ENCODE data around the gene CEP128.
"Not testable (repeated sequence)": the region's sequence is repeated elsewhere in the genome, so short reads cannot be mapped to it uniquely, and the experiment has no call there.

The CEP128 gene

GRCh38 chr14:80926397-80927082 lies 15.0 kb downstream of the CEP128 start:
- no peak overlapping the region for H3K4me3 ChIP-seq (ENCODE audit: low read depth, low read length)
- TF ChIP-seq, protein P1, sequence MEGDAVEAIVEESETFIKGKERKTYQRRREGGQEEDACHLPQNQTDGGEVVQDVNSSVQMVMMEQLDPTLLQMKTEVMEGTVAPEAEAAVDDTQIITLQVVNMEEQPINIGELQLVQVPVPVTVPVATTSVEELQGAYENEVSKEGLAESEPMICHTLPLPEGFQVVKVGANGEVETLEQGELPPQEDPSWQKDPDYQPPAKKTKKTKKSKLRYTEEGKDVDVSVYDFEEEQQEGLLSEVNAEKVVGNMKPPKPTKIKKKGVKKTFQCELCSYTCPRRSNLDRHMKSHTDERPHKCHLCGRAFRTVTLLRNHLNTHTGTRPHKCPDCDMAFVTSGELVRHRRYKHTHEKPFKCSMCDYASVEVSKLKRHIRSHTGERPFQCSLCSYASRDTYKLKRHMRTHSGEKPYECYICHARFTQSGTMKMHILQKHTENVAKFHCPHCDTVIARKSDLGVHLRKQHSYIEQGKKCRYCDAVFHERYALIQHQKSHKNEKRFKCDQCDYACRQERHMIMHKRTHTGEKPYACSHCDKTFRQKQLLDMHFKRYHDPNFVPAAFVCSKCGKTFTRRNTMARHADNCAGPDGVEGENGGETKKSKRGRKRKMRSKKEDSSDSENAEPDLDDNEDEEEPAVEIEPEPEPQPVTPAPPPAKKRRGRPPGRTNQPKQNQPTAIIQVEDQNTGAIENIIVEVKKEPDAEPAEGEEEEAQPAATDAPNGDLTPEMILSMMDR (IDR thresholded peaks at IDR 0.05; ENCODE audit: borderline replicate concordance, insufficient read depth, low read depth, low read length): no peak

DNA sequence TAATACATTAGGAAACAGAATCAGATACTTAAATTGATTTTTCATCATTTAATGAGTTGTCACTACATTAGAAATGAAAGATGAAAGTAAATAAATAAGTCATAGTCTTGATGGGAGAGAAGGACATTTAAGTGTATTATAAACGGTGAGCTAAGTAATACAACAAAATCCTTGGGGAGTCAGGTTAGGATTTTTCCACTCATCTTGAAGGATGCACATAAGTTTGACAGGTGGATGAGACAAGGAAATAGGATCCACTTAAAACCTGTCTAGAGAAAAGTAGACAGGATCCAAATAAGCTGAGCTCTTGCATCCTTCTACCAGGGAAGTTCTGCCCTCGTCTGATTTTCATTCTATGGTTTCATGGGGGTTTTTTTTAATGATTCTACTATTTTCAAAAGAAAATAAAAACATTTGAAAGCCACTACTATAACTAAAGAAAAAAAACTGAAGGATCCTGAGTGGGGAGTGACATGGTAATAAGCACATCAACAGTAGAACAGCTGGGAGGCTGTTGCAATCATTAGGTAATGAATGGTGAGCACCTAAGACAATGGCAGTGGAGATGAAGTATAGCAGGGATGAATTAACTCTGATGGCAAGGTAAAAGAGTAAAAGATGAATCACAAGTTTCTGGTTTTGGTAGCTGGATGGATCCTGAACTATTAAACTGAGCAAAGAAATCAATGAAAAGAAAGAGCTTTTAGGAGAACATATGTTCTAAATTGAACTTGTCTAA lies 17.0 kb downstream of the CEP128 start:
- TF ChIP-seq, protein P1 (IDR thresholded peaks at IDR 0.05; ENCODE audit: borderline replicate concordance, insufficient read depth, low read depth, low read length): no peak

DNA sequence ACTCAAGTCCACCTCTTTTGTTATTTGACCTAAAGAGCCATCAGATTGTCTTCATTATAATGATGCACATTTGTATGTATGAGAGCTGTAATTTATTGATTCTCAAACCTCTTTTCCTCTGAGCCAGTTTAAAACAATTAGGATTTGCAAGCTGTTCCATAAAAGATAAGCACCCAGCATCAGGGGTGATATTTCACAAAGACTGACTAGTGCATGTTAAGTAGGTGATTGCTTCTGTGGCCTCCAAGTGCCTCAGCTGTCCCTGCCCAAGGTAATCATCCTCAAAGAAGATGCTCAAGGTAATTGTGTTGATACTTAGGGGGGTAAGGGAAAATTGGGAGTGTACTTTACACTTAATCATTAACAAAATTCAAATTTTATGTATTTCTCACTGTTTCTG lies 18.2 kb downstream of the CEP128 start:
- H3K4me3 ChIP-seq (ENCODE audit: low read depth, low read length): no peak overlapping the region
- TF ChIP-seq, protein P1 (IDR thresholded peaks at IDR 0.05; ENCODE audit: borderline replicate concordance, insufficient read depth, low read depth, low read length): no peak

More for the DNA sequence above, 17.0 kb downstream of the CEP128 start:
- no peak overlapping the region for H3K4me3 ChIP-seq (ENCODE audit: low read depth, low read length)

- no peak overlapping the region for H3K4me3 ChIP-seq (ENCODE audit: low read depth, low read length)
- TF ChIP-seq, protein P1 (IDR thresholded peaks at IDR 0.05; ENCODE audit: borderline replicate concordance, insufficient read depth, low read depth, low read length): no peak
Measured at GRCh38 chr14:80919622-80920021, 21.9 kb downstream of the CEP128 start.

DNA sequence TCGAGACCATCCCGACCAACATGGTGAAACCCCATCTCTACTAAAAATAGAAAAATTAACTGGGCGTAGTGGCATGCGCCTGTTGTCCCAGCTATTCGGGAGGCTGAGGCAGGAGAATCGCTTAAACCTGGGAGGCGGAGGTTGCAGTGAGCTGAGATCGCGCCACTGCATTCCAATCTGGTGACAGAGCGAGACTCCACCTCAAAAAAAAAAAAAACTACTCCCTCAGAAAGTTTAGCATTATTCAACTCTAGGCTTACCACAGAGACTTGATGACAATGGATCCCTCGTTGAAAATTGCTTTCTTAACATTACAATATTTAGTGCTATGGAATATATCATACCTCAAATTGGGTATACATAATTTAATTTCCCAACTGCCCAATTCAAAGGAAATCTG lies 29.5 kb downstream of the CEP128 start:
- not testable (repeated sequence) for H3K4me3 ChIP-seq (ENCODE audit: low read depth, low read length)

DNA sequence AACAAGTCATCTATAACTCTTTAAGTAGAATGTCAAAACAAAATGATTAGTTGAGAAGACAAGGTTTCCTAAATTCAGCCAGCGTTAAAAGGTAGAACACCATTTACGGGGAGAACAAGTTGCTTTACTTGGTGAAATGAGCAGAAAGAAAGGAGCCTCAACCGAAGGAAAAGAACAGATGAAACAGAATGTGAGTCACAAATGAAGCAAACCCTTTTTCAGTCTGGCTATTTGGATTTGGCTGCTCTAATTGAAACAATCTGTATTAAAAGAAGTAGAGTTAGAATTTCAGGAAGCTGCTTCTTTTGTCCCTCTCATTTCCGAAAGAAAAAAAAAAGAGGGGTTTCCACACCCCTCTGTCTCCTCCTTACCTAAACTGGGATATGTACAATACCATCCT lies 34.6 kb downstream of the CEP128 start:
- TF ChIP-seq, protein P1 (IDR thresholded peaks at IDR 0.05; ENCODE audit: borderline replicate concordance, insufficient read depth, low read depth, low read length): no peak
- H3K4me3 ChIP-seq (ENCODE audit: low read depth, low read length): no peak overlapping the region

- no peak overlapping the region for H3K4me3 ChIP-seq (ENCODE audit: low read depth, low read length)
Measured at GRCh38 chr14:80906336-80906735, 35.2 kb downstream of the CEP128 start.

More at GRCh38 chr14:80906336-80906735, 35.2 kb downstream of the CEP128 start:
- TF ChIP-seq, protein P1 (IDR thresholded peaks at IDR 0.05; ENCODE audit: borderline replicate concordance, insufficient read depth, low read depth, low read length): no peak
